ENCODE data around the gene IGFBPL1. TPM values are rescaled to one million over a fixed set of nuclear protein-coding genes. Genes with fewer than 3 reads are reported as not detected.

The IGFBPL1 gene
- total RNA-seq, 1 experiment from 2014 or later: 37.9 TPM

- H3K27me3 Mint-ChIP-seq (ENCODE audit: low read depth): peaks cover 72% of the 10 kb centered on the region
- Histone ChIP-seq H3K4ac (ENCODE audit: low read depth, low read length) (no peak overlapping the region), H2AK5ac (ENCODE audit: insufficient read length, low read length) (no peak overlapping the region), H2AFZ (ENCODE audit: low read length) (no peak overlapping the region), H3K23me2 (ENCODE audit: insufficient read length, low read depth, low read length, poor library complexity, severe bottlenecking) (no peaks in the 10 kb centered on the region), H4K91ac (ENCODE audit: insufficient read length, low read depth, low read length) (no peak overlapping the region), H2BK120ac (ENCODE audit: low read depth, low read length, poor library complexity, severe bottlenecking) (no peak overlapping the region), H3K4me1 (ENCODE audit: insufficient read depth, low read length) (peaks cover 3% of the 10 kb centered on the region; the same call in 1 of the 2 replicates), H3T11ph (ENCODE audit: low read length) (no peak overlapping the region), H3K56ac (ENCODE audit: insufficient read length, low read depth, low read length) (no peak overlapping the region), H3K9ac (ENCODE audit: extremely low read depth, insufficient read length, low read length) (no peak overlapping the region), H3K9me3 (ENCODE audit: control insufficient read depth, low read depth, low read length) (no peaks in the 10 kb centered on the region), H3K79me2 (ENCODE audit: insufficient read depth, low read length) (no peaks in the 10 kb centered on the region), H2BK20ac (ENCODE audit: low read depth, low read length, poor library complexity, severe bottlenecking) (no peak overlapping the region), H3K79me1 (ENCODE audit: insufficient read depth, low read depth, low read length, poor library complexity, severe bottlenecking) (no peaks in the 10 kb centered on the region), H2BK12ac (ENCODE audit: insufficient read length, low read depth, low read length) (no peak overlapping the region), H3K4me2 (ENCODE audit: insufficient read depth, insufficient read length, low read length) (no peak overlapping the region), H4K5ac (ENCODE audit: insufficient read length, low read depth, low read length) (no peak overlapping the region), H2BK5ac (ENCODE audit: insufficient read length, low read length) (no peak overlapping the region), H4K8ac (replicated peaks; ENCODE audit: insufficient read length, low read depth, low read length) (no peak overlapping the region), H2BK15ac (ENCODE audit: low read depth, low read length) (no peak overlapping the region), H3K14ac (ENCODE audit: insufficient read depth, low read length) (no peak overlapping the region), H3K27me3 (ENCODE audit: insufficient read depth, low read length) (peaks cover 2% of the 10 kb centered on the region; the same call in 1 of the 2 replicates), H4K20me1 (ENCODE audit: control insufficient read depth, insufficient read depth, insufficient read length) (no peaks in the 10 kb centered on the region), H3K27ac (ENCODE audit: insufficient read length, low read depth, low read length) (no peak overlapping the region), H3K18ac (ENCODE audit: insufficient read length, low read depth, low read length) (no peak overlapping the region), H3K23ac (ENCODE audit: insufficient read length, low read depth, low read length) (no peak overlapping the region)
- TF ChIP-seq CTCF (conservative IDR thresholded peaks at IDR 0.05): no peak
- DNase-seq: no peak
- no peak overlapping the region; a peak in 2 of 7 replicates for H3K27ac Mint-ChIP-seq
- H3K36me3 Mint-ChIP-seq (ENCODE audit: insufficient read depth in 1 of 3, low read depth in 3 of 3): peaks cover 5 to 13% (median 11%) of the 10 kb centered on the region in 3 experiments; a peak in 6 of 7 replicates
- H3K9me3 Mint-ChIP-seq: peaks cover 18 to 19% of the 10 kb centered on the region in 2 experiments
- WGBS (ENCODE audit: extremely low coverage, insufficient read length, low lambda C conversion rate): no CpG with 5 or more reads among the region's 3 CpGs
- peaks cover 22% of the 10 kb centered on the region in 2 experiments for H3K4me1 Mint-ChIP-seq
- H3K4me3 Mint-ChIP-seq: no peak overlapping the region
These were observed 39.0 kb downstream of the IGFBPL1 start for GRCh38 chr9:38384990-38385848.
